Vagina (tissue), 2 donors: ENCODE results near the gene LMAN1.

ENCODE experiments used
- POLR2AphosphoS5 ChIP-seq, 2 donors: sonication (generic); formaldehyde crosslinking; IDR thresholded peaks; one replicate each; pipeline ENCODE4 v1.9.0; 2017; ENCODE audit warnings: antibody characterized with exemption in 2 of 2, mild to moderate bottlenecking in 2 of 2, low read depth in 1 of 2; ENCODE audit not compliant: insufficient read depth in 1 of 2
- TF ChIP-seq, protein P1 (sequence below), 3 experiments: fragments of 450-650 bp in 2 of 3; fragments of 200-600 bp in 1 of 3; sonication (generic) in 1 of 3; IDR thresholded peaks; one replicate each; pipeline ENCODE4 v1.5.1; 2017 to 2019; ENCODE audit warnings: antibody characterized with exemption in 3 of 3, mild to moderate bottlenecking in 2 of 3, moderate library complexity in 2 of 3

DNA sequence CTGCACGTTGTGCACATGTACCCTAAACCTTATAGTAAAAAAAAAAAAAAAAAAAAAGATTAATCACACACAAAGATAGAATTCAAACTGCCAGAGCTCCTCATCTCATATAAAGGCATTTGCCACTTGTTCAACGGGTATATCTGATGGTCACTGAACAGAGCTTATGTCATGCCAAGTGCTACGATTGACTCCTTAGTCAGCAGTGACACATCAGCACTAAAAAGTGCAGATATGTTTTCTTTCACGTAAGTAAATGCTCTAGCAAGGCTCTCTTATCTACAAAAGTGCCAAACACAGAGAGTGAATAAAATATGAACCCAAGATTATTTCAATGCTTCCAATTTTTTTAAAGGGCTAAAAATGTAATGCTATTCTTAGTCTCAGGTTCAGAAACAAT, 1.1 kb downstream of the LMAN1 start:
- TF ChIP-seq, protein P1, sequence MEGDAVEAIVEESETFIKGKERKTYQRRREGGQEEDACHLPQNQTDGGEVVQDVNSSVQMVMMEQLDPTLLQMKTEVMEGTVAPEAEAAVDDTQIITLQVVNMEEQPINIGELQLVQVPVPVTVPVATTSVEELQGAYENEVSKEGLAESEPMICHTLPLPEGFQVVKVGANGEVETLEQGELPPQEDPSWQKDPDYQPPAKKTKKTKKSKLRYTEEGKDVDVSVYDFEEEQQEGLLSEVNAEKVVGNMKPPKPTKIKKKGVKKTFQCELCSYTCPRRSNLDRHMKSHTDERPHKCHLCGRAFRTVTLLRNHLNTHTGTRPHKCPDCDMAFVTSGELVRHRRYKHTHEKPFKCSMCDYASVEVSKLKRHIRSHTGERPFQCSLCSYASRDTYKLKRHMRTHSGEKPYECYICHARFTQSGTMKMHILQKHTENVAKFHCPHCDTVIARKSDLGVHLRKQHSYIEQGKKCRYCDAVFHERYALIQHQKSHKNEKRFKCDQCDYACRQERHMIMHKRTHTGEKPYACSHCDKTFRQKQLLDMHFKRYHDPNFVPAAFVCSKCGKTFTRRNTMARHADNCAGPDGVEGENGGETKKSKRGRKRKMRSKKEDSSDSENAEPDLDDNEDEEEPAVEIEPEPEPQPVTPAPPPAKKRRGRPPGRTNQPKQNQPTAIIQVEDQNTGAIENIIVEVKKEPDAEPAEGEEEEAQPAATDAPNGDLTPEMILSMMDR (IDR thresholded peaks at IDR 0.05) = no peak
- TF ChIP-seq POLR2AphosphoS5 (IDR thresholded peaks at IDR 0.05; ENCODE audit: insufficient read depth in 1 of 2, low read depth in 1 of 2) = peak in 1 of 2 donors; percentile 54
